ENCODE measurements around the gene GMEB1. TPM values are rescaled to one million over a fixed set of nuclear protein-coding genes. Genes with fewer than 3 reads are reported as not detected.
"Not testable (repeated sequence)": the region's sequence is repeated elsewhere in the genome, so short reads cannot be mapped to it uniquely, and the experiment has no call there.

GMEB1 gene
- total and polyA plus RNA-seq, 5 donors = 2.9 to 7.7 (median 7.2) TPM

GRCh38 chr1:28721927-28722326 is 53.3 kb downstream of the GMEB1 start:
- ATAC-seq; H3K27ac ChIP-seq (ENCODE audit: low read length); intact Hi-C loops (cut with DNase I); H3K4me3 ChIP-seq (ENCODE audit: low read length); DNase-seq; H3K4me1 ChIP-seq (ENCODE audit: control insufficient read depth, insufficient read depth, low read length); H3K9me3 ChIP-seq (ENCODE audit: control insufficient read depth, low read length); H3K27me3 ChIP-seq (ENCODE audit: control insufficient read depth, insufficient read depth): not testable (repeated sequence)
- 96% methylated on average over 18 of the region's 18 CpGs for WGBS

DNA sequence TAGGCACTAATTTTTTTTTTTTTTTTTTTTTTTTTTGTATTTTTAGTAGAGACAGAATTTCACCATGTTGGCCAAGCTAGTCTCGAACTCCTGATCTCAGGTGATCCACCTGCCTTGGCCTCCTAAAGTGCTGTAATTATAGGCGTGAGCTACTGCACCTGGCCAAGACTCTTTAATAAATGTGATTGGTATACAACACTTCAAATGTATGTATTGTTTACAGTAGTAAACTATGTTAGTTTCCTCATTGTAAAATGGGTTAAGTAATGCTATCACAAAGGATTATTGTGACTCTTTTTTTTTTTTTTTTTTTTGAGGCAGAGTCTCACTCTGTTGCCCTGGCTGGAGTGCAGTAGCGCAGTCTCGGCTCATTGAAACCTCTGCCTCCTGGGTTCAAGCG is 56.8 kb downstream of the GMEB1 start:
- H3K4me3 ChIP-seq (ENCODE audit: low read length); H3K27ac ChIP-seq (ENCODE audit: low read length); H3K9me3 ChIP-seq (ENCODE audit: control insufficient read depth, low read length); ATAC-seq; DNase-seq; intact Hi-C loops (cut with DNase I); H3K27me3 ChIP-seq (ENCODE audit: control insufficient read depth, insufficient read depth); H3K4me1 ChIP-seq (ENCODE audit: control insufficient read depth, insufficient read depth, low read length): not testable (repeated sequence)
- WGBS = 90% methylated on average over 5 of the region's 5 CpGs

DNA sequence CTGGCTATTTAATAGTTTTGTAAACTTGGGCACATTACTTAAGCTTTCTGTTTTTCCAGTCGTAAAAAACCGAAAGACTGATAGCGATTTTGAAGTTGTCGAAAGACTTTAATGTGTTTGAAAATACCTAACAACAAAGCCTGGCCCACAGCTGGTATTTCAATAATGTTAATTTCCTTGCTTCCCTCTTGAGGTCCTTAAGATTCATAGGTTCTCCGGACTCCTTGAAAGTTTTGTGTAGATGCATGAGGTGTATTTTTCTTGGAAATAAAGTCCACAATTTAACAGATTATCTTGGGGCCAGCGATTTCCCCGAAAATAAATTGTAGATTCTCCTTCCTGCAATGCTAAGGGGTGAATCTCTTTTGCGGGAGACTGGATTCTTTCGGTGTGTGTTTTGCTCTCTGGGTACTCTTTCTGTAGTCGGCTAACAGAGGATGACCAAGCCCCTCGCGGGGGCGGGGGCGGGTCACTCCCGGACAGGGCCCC is 67.4 kb downstream of the GMEB1 start:
- Histone ChIP-seq H3K27me3 (ENCODE audit: control insufficient read depth, insufficient read depth) (no peaks in the 10 kb centered on the region), H3K27ac (ENCODE audit: low read length) (peak overlapping the region; percentile 65), H3K4me3 (ENCODE audit: low read length) (peak overlapping the region; percentile 56), H3K4me1 (ENCODE audit: control insufficient read depth, insufficient read depth, low read length) (no peaks in the 10 kb centered on the region), H3K9me3 (ENCODE audit: control insufficient read depth, low read length) (no peaks in the 10 kb centered on the region)
- intact Hi-C loops (cut with DNase I) = loop anchor here in 2 of 4 donors (5.0 kb wide), 1 partner anchor 94 kb away; the partner anchor contains the start of gene TAF12 (in 2 of the 2)
- ATAC-seq (no peak), DNase-seq (no peak)
- 9% methylated on average over 15 of the region's 15 CpGs for WGBS

GRCh38 chr1:28736450-28737306 is 68.1 kb downstream of the GMEB1 start, which contains the start of gene YTHDF2:
TSS of gene YTHDF2 (plus strand) at chr1:28736940. CDS start at chr1:28737121, 181 bp downstream.
- no peaks in the 10 kb centered on the region for H3K9me3 ChIP-seq (ENCODE audit: control insufficient read depth, low read length)
- H3K27me3 ChIP-seq (ENCODE audit: control insufficient read depth, insufficient read depth) = no peaks in the 10 kb centered on the region
- WGBS = under 1% methylated on average over 92 of the region's 92 CpGs
- peak; percentile 98 to 99 (median 99) for DNase-seq
- H3K4me3 ChIP-seq (ENCODE audit: low read length) = peak within 1 kb of the TSS; percentile 92
- peak within 1 kb of the TSS; percentile 96 for H3K27ac ChIP-seq (ENCODE audit: low read length)
- ATAC-seq = peak; percentile 99
- no peaks in the 10 kb centered on the region for H3K4me1 ChIP-seq (ENCODE audit: control insufficient read depth, insufficient read depth, low read length)
- intact Hi-C loops (cut with DNase I) = loop anchor here in 2 of 4 donors (5.0 kb wide), 1 partner anchor 94 kb away; the partner anchor contains the start of gene TAF12 (in 2 of the 2)

GRCh38 chr1:28737307-28738132 is 68.9 kb downstream of the GMEB1 start:
- peak in 2 of 3 donors; percentile 31 to 65 for DNase-seq
- H3K4me1 ChIP-seq (ENCODE audit: control insufficient read depth, insufficient read depth, low read length) = no peaks in the 10 kb centered on the region
- WGBS = under 1% methylated on average over 53 of the region's 53 CpGs
- ATAC-seq = peak; percentile 2 to 20
- peak overlapping the region; percentile 96 for H3K27ac ChIP-seq (ENCODE audit: low read length)
- peak overlapping the region; percentile 92 for H3K4me3 ChIP-seq (ENCODE audit: low read length)
- no peaks in the 10 kb centered on the region for H3K27me3 ChIP-seq (ENCODE audit: control insufficient read depth, insufficient read depth)
- intact Hi-C loops (cut with DNase I) = loop anchor here in 2 of 4 donors (5.0 kb wide), 1 partner anchor 95 kb away; the partner anchor contains the start of gene TAF12 (in 2 of the 2)
- no peaks in the 10 kb centered on the region for H3K9me3 ChIP-seq (ENCODE audit: control insufficient read depth, low read length)

DNA sequence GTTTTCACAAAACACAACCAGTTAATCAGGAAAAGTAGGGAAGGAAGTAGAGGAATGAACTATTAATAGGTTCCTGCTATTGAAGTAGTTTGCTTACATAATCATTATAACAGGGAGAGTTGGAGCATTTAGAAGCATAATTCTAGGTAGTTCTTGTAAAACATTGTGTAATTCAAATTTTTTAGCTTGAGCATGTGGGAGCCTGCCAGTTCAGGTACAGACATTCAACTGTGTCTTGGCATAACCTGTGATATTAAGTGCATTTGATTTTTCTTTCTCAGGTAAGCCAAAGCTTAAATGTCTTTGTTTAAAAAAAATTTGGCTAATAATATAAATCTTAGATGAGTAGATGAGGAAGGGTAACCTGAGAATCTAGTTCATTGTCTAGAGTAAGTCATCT is 71.5 kb downstream of the GMEB1 start:
- no peak for ATAC-seq
- H3K27ac ChIP-seq (ENCODE audit: low read length) = no peak overlapping the region

GRCh38 chr1:28744184-28744583 is 75.6 kb downstream of the GMEB1 start:
- no peak overlapping the region for H3K4me3 ChIP-seq (ENCODE audit: low read length)
- H3K9me3 ChIP-seq (ENCODE audit: control insufficient read depth, low read length) = no peaks in the 10 kb centered on the region
- H3K27me3 ChIP-seq (ENCODE audit: control insufficient read depth, insufficient read depth) = no peaks in the 10 kb centered on the region
- H3K4me1 ChIP-seq (ENCODE audit: control insufficient read depth, insufficient read depth, low read length) = peaks cover 2% of the 10 kb centered on the region
- 60% methylated on average over 4 of the region's 4 CpGs for WGBS
- ATAC-seq (no peak), DNase-seq (no peak)
- H3K27ac ChIP-seq (ENCODE audit: low read length) = no peak overlapping the region
- intact Hi-C loops (cut with DNase I) = no loop called here

More for the DNA sequence above, 71.5 kb downstream of the GMEB1 start:
- intact Hi-C loops (cut with DNase I) = no loop called here
- Histone ChIP-seq H3K9me3 (ENCODE audit: control insufficient read depth, low read length) (no peaks in the 10 kb centered on the region), H3K4me3 (ENCODE audit: low read length) (no peak overlapping the region), H3K27me3 (ENCODE audit: control insufficient read depth, insufficient read depth) (no peaks in the 10 kb centered on the region), H3K4me1 (ENCODE audit: control insufficient read depth, insufficient read depth, low read length) (no peaks in the 10 kb centered on the region)
- DNase-seq = no peak

DNA sequence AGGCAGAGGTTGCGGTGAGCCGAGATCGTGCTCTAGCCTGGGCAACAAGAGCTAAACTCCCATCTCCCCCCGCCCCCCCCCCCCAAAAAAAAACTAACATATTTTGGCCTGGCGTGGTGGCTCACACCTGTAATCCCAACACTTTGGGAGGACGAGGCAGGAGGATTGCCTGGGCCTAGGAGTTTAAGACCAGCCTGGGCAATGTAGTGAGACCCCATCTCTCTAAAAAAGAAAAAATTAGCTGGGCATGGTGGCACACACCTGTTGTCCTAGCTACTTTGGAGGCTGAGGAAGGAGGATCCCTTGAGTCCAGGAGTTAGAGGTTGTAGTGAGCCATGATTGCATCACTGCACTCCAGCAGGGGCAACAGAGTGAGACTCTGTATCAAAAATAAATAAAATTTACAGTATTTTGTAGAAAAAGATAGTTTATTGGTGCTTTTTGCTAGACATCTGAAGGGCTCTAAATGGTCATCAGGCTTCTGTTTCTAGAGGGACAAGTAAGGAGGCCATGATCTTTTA is 77.1 kb downstream of the GMEB1 start:
- WGBS = 95% methylated on average over 6 of the region's 6 CpGs
- DNase-seq = no peak
- intact Hi-C loops (cut with DNase I) = no loop called here
- H3K27ac ChIP-seq (ENCODE audit: low read length) = no peak overlapping the region
- H3K4me3 ChIP-seq (ENCODE audit: low read length) = no peak overlapping the region
- peaks cover 4% of the 10 kb centered on the region for H3K4me1 ChIP-seq (ENCODE audit: control insufficient read depth, insufficient read depth, low read length)
- H3K27me3 ChIP-seq (ENCODE audit: control insufficient read depth, insufficient read depth) = no peaks in the 10 kb centered on the region
- H3K9me3 ChIP-seq (ENCODE audit: control insufficient read depth, low read length) = no peaks in the 10 kb centered on the region
- no peak for ATAC-seq

DNA sequence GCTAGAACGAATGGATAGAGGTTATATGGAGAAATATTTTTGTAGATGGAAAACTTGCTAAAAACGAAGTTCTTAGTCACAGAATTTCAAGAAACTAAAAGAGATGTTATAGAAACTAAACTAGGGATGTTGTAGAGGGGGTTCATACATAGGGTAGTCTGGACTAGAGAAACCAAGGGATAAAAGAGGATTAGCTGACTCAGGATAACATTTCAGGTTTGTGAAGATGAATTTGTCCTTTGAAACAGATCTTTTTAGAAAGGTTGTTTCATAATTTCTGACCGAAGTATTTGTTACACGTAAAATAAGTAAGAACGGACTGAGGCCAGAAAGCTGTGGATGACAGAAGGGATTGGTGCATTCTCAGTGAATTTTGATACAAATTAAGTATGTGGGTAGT is 81.7 kb downstream of the GMEB1 start:
- ATAC-seq (no peak), DNase-seq (no peak)
- Histone ChIP-seq H3K4me3 (ENCODE audit: low read length) (no peak overlapping the region), H3K4me1 (ENCODE audit: control insufficient read depth, insufficient read depth, low read length) (peaks cover 11% of the 10 kb centered on the region), H3K27ac (ENCODE audit: low read length) (no peak overlapping the region), H3K9me3 (ENCODE audit: control insufficient read depth, low read length) (no peaks in the 10 kb centered on the region), H3K27me3 (ENCODE audit: control insufficient read depth, insufficient read depth) (no peaks in the 10 kb centered on the region)
- intact Hi-C loops (cut with DNase I) = no loop called here
- WGBS = 79% methylated on average over 5 of the region's 5 CpGs

DNA sequence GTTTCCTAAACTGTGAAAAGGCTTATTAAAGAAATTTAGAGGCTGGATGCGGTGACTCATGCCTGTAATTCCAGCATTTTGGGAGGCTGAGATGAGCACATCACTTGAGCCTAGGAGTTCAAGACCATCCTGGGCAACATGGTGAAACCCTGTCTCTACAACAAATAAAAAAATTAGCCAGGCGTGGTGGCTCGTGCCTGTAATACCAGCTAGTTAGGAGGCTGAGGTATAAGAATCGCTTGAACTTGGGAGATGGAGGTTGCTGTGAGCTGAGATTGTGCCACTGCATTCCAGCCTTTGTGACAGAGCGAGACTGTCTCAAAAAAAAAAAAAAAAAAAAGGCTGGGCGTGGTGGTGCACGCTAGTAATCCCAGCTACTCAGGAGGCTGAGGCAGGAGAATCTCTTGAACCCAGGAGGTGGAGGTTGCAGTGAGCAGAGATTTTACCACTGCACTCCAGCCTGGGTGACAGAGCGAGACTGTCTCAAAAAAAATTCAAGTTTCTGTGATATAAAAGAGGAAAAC is 82.2 kb downstream of the GMEB1 start:
- 74% methylated on average over 8 of the region's 8 CpGs for WGBS
- H3K27me3 ChIP-seq (ENCODE audit: control insufficient read depth, insufficient read depth); DNase-seq; ATAC-seq; H3K9me3 ChIP-seq (ENCODE audit: control insufficient read depth, low read length); H3K4me3 ChIP-seq (ENCODE audit: low read length); H3K27ac ChIP-seq (ENCODE audit: low read length); intact Hi-C loops (cut with DNase I): not testable (repeated sequence)
- H3K4me1 ChIP-seq (ENCODE audit: control insufficient read depth, insufficient read depth, low read length) = peaks cover 11% of the 10 kb centered on the region
